GM21390 (cell line): ENCODE data around the gene CD48.
"Not testable (repeated sequence)": the region's sequence is repeated elsewhere in the genome, so short reads cannot be mapped to it uniquely, and the experiment has no call there.

Source experiments
- ATAC-seq: cut with Tn5 transposase; IDR thresholded peaks from one replicate; pipeline ENCODE4 v1.9.1; 2021; ENCODE audit not compliant: unreplicated experiment

The CD48 gene

GRCh38 chr1:160658162-160658813 is 53.3 kb downstream of the CD48 start:
- ATAC-seq = no peak

- ATAC-seq = no peak
These were observed 54.3 kb downstream of the CD48 start for GRCh38 chr1:160657250-160657781.

- ATAC-seq = peak; percentile 46
These were observed 54.9 kb downstream of the CD48 start for GRCh38 chr1:160656737-160657136.

DNA sequence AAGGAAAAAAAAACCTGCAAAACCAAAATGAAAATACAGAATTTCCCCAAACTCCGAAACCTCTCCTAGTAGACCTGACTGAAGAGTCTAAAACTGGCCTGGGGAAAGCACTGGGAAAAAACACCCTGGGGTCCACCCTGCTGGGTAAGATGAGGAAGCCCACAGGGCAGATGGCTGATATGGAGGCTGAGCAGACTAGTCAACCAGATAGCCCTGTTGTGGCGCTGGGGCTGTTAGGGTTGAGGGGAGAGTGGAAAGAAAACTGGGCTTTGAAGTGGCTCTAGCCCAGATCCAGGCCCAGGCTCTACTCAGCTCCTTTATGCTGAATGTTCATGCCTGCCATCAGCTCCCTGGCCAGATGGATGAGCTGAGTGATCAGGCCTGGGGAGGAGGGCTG is 58.0 kb downstream of the CD48 start:
- no peak for ATAC-seq

GRCh38 chr1:160652924-160653619 is 58.5 kb downstream of the CD48 start:
- ATAC-seq = no peak

DNA sequence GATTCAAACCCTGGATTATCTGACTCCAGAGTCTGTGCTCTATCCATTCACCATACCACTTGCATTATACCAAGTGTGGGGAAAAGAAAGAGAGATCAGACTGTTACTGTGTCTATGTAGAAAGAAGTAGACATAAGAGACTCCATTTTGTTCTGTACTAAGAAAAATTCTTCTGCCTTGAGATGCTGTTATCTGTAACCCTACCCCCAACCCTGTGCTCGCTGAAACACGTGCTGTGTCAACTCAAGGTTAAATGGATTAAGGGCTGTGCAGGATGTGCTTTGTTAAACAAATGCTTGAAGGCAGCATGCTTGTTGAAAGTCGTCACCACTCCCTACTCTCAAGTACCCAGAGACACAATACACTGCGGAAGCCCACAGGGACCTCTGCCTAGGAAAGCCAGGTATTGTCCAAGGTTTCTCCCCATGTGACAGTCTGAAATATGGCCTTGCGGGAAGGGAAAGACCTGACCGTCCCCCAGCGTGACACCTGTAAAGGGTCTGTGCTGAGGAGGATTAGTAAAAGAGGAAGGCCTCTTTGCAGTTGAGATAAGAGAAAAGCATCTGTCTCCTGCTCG is 59.5 kb downstream of the CD48 start:
- not testable (repeated sequence) for ATAC-seq

DNA sequence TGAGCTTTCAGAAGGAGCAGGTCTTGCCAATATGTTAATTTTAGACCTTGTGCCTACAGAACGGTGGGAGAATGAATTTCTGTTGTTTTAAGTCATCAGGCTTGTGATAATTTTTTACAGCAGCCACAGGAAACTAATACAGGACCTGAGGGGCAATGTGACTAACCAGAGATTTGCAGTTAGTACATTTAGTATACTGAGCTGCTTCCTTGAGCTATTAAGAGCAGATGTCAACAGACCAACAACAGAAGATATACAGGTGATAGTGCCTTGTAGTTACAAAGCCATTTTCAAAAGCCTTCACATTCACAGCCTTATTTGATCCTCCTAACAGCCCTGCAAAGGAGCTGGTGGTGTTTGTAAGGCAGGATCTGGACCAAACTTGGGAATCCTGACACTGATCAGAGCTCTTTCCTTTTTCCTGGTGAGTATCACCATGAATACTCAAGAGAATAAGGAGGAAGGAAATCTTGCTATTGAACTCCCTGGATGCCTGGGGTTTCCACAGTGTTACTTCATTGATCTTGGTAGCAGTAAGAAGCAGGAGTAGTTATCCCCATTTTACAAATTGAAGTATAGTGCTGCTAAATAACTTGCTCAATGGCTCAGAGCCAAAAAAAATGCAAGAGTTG is 60.1 kb downstream of the CD48 start:
- no peak for ATAC-seq

- ATAC-seq = peak; percentile 3
These were observed 64.3 kb downstream of the CD48 start for GRCh38 chr1:160647329-160647720.

- peak; percentile 55 for ATAC-seq
These were observed 64.8 kb downstream of the CD48 start, which contains the start of gene SLAMF1 for GRCh38 chr1:160646711-160647328. Gene SLAMF1, minus strand, starts transcription at chr1:160647044. Its CDS starts 99 bp downstream, at chr1:160646945.

DNA sequence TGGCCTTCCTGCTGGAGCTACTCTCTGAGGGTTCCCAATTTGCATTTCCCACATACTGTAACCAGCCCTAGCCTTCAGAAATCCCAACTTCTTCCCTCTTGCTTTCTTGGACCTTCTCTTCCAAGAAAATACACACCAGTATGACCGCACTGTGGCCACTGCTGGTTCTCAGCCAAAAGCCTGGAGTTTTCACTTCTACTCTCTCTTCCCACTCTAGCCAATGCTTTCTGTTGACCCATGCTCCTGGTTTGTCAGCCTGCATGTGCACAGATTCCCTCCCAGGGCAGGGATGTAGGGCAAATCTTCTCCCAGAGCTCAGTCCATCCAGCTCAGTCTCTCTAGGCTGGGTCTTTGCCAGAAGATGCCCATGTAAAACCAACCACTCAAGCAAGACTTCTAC is 65.4 kb downstream of the CD48 start:
- ATAC-seq = no peak

- no peak for ATAC-seq
These were observed 66.1 kb downstream of the CD48 start for GRCh38 chr1:160645386-160646130.

DNA sequence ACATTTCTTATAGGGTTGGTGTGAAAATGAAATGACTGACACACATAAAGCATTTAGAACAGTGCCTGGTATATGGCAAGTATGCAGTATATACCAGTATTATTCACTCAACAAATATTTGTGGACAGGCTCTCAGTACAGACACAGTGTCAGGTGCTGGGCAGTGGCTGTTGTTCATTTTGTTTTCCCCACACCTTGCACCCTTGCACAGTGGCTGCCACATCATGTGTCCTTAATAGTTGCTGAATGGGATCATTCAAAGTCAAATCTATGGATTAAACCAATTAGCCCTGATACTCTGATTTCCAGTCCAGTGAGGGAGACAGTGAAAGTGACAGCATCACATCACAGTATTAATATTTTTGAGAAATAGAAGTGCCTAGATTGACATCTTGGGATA is 67.2 kb downstream of the CD48 start:
- no peak for ATAC-seq

DNA sequence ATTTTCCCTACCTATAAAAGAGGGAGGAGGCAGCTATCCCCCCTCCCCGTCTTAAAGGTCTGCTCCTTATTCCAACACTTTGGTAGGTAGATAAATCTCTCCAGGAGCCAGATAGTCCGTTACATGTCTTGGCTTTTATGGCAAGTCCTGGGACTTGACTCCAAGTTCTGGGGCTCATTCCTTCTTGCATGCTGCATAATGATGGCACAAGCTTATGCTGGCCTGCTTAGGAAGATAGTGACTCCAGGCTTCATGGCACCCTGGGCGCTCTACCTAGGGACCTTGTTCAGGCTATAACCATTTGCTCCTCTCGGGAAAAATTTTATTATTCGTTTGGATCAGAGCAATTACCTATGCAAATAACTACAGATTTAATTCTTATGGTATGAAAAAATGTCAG is 68.5 kb downstream of the CD48 start:
- ATAC-seq = no peak

DNA sequence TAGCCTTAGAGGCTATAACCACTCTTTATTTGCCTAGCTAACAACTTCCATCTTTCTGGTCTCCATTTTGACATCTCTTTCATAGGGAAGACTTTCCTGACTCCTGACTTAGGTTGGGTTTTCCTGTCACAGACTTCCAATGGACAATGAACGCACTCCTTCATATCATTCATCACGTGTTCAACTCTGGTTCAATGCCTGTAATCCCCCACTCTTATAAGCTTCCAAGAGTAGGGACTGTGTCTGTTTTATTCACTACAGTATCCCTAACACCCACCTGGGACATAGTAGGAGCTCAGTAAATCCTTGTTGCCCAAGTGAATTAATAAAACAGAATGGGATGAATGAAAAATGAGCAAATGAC is 69.4 kb downstream of the CD48 start:
- ATAC-seq = no peak

DNA sequence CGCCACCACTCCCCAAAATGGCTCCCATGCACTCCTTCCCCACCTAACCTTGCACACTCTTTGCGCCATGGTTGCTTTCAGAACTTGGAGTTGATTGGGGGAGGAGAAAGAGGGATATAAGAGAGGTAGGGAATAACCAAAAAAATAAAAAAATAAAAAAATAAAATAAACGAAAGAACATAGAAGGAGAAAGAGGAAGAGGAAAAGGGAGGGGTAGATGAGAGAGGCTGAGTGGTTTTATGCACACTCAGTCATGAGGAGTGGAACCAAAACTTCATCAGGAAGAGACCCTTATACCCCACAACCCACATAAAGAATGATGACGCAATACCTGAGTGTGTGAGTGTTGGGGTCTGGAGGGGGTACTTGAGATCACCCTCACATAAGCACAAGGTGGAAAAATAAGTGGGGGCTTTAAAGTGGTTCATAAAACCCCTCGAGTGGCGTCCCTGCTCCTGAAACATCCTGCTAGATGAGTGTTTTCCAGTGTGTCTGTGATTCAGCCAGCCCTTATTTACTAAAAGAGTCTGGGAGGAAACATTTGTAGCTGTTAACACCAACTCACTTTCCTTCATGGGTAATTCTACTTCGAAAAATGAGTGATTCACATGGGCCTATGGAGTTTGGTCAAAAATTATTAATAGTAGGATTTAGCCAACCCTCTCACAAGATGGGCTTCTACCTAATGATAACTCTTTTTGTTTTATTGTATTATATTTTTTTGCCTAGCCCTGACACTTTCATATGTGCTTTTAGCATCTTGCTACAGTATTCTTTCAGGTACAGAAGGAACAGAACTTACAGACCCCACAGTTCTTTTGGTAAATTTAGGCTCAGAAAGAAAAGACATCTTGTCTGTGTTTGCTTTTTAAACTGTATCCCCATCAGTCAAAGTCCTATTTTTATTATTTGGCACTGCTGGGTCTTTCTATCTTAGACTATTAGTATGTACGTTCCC is 70.0 kb downstream of the CD48 start:
- peak; percentile 30 for ATAC-seq

DNA sequence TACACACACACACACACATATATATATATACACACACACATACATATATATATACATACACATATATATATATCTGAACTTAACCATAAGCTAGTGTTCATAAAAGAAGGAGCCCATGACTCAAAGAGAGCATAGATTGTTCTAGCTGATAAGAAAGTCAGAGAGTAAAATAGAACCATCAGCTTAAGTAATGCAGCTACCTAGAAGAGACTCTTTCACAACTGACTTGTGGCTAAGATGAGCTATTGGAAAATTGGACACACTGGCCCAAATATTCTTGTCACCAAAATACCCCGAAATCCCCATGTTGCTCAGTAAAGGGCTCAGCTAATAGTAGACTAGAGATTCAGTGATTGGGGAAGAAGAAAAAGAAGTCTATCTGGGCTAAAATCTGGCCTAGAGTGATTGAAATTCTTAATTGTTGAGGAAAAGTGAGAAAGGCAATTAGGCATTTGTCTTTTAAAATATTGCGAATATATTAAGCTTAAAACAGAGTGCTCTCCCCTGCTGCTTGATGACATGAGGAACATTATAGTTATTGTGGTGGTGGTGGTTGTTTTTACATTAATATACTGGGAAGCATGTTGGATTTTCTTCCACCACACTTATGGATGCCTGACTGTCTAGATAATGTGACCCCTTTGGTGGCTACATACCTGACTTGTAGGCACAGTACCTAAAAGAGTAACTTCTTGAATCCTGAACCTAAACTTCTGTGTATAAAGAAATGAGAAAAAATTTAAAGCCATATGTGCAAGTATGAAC is 71.1 kb downstream of the CD48 start:
- no peak for ATAC-seq

DNA sequence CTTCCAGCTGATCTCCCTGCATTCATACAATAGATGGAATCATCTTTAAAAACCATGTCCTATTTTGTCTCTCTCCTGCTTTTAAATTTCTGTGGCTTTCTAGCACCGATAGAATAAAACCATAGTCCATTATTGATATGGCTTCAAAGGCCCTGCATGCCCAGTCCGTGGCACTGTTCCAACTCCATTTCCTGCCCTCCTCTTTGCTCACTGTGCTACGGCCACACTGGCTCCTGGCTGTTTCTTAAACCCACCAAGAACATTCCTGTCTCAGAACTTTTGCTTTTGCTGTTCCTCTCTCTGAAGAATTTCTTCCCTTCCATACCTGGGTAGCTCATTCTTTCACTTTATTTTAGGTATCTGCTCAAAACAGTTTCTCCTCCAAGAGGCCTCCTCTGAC is 72.0 kb downstream of the CD48 start:
- ATAC-seq = no peak

DNA sequence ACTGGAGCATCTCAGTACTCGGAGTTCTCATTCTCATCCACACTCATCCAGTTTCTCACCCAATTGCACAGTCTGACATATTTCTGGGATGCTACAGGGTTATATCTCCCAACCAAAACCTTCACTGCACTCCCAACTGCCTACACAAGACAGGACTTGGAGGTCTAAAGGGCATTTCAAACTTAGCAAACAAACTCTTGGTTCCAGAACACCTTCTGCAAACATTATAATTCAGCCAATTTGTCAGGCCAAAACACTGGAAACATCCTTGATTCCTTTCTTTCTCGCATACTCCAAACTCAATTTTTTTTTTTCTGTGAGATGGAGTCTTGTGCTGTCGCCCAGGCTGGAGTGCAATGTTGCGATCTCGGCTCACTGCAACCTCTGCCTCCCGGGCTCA is 72.7 kb downstream of the CD48 start:
- ATAC-seq = no peak

DNA sequence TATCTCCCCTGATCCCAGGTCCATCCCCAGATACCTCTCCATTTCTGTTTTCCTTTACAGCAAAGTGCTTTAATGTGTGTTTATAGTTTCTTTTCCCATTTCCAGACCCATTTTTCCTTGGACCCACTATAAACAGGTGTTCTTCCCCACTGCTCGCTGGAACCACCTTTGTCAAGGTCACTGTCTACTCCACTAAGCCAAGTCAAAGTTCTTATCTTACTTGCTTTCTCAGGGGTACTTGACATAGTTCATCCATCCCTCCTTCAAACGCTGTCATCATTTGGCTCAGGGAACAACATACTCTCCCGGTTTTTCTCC is 73.1 kb downstream of the CD48 start:
- no peak for ATAC-seq
